GM04504 (cell line): ENCODE data around the gene XRCC1.
"Not testable (repeated sequence)": the region's sequence is repeated elsewhere in the genome, so short reads cannot be mapped to it uniquely, and the experiment has no call there.

Source experiments
- DNase-seq: peaks from one replicate; pipeline ENCODE4 v3.0.0-alpha.2; 2012; ENCODE audit warnings: low read depth

The XRCC1 gene

GRCh38 chr19:43575156-43575950 is at the start of gene XRCC1, which contains the start of gene PINLYP:
XRCC1 (minus strand) TSS chr19:43575527; CDS start chr19:43575458, 69 bp downstream.
PINLYP (plus strand) TSS chr19:43575801; CDS start chr19:43577192, 1,391 bp downstream.
- peak; percentile 96 for DNase-seq

DNA sequence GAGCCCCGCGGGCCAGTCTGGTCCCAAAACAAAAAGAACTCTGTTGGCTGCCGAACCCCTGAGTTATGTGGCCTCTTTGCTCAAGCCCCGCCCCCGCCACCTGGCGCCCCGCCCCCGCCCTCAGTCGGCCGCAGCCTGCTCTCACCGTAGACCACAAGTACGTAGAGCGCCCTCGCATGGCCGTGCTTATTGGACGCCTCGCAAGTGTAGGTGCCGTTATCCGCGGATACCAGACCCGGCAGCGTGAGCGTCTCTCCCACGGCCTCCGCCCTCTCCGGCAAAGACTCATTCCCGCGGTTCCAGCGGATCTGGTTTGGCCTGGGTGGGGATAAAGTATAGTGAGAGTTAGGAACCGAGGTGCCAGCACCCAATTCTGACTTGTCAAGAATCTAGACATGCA is 49.6 kb upstream of the XRCC1 start:
- no peak for DNase-seq

DNA sequence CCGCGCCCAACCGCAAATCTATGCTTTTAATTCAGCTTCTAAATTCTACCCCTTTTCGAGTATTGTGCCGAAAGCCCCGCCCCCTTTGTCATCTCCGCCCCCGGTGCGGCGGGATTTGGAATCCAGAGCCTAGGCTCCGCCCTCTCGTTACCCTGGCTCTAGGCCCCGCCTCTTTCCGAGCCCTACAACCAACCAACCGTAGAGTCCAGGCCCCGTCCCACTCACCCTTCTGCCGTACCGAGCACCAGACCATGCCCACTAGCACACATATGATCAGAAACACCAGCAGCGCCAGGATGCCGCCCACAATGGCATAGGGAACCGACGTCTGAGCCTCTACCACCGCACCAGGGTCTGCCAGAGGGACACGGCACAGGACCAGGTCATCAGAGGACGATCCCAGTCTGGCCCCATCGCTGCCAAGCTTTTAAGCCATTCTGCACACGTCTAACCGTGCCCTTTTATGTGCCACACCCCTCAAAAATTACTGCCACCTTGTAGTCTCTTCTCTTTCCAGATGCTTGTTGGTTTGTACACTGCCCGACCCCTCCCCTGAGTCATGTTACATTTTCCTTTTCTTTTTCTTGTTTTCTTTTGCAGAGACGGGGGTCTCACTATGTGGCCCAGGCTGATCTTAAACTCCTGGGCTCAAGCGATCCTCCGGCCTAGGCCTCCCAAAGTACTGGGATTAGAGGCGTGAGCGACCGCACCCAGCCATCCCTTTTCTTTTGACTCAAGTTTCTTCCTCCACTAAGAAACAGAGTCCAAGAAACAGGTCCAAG is 48.8 kb upstream of the XRCC1 start:
- no peak for DNase-seq

GRCh38 chr19:43622956-43623355 is 47.6 kb upstream of the XRCC1 start:
- no peak for DNase-seq

DNA sequence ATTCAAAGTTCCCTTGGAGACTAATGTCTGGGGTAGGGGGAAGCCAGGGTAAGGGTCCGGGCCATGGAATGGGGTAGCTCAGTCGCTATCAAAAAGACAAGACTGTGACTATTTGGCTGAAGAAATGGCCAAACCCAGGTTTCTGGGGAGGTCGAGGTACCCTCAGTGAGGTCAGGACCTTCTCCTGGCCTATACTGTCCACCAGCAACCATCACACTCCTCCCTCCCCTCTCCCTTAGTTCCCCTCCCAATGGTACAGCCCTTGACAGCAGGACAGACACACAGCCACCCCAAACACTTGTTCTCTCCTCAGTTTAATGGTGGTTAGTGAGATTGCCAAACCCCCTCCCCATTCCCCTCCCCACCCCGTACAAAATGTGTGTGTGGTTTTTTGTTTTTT is 46.7 kb upstream of the XRCC1 start:
- DNase-seq, result no peak

DNA sequence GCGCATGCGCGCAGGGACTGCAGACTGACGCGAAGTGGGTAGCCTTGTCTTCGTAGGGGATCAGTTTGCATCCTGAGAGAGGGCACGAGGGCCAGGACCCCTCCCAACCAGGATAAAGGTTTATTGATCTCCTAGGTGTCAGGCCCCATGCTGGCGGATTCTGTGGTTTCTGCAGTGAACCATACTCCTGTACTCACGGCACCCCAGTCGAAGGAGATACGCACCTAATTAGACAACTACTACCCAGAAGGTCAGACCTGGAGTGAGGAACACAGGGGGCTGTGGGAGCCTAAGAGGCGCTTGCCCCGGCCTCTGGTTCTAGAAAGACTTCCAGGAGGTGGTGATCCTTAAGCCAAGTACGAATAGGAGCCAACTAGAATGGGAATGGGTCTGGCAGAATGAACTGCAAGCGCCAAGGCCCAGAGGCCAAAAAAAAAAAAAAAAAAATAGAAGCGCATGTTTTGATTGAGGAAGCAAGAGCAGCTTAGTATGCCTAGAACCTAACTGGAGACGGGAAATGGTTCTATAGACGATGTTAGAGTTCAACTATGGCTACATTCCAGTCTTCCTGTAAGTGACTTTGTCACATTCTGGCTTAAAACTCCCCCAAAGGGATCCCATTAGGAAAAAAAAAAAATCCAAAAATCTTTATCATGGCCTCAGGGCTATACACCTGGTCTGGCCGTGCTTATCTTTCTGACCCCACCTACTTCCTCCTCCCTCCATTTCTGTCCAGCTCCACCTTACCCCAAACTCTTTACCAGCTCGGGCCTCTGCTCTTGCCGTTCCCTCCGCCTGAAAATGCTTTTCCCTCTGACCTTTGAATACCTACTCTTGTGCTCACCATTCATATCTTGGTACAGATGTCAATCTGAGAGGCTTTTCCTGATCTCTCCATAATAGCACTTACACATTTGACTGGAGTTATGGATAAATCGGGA is 45.0 kb upstream of the XRCC1 start:
- DNase-seq, result no peak

DNA sequence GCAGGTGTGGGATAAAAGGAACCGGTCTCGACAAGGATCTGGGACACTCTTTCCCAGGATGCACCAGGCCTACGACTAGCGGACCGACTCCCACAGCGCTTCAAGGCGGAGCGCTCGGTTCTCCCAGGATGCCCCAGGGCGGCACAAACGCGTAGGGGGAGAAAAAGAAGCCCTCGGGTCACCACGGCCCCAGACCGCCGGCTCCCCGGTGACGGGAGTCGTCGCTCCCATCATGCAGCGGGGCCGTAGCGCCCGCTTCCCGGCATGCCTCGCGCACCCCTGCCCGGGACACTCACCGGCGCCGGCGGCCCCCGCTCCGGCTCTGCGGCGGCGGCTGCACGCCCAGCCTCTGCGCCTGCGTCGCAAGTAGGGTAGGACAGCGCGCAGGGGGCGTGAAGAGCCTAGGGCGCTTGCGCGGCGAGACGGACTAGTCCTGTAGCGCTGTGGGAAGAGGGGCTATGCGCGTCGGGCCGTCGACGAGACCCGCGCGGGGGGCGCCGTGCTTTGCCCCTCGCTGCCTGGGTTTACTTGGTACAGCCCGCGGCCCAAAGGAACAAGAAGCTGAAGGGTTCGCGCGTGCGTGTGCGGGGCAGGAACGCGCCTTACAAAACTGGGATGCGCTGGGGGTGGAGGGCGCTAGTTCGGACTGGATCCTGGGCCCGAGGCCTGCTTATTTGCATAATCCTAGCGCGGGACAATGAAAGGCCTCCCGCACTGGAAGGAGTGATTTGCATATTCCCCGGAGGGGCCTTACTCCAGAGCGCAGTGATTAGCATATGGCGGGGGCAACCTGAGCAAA is 44.1 kb upstream of the XRCC1 start, which contains the start of gene ZNF428:
Gene ZNF428, minus strand, starts transcription at position 368 of the 799 bp plus-strand sequence. CDS start 5,325 bp downstream, outside the sequence.
- peak; percentile 67 for DNase-seq

- DNase-seq, result no peak
Observed at GRCh38 chr19:43618921-43619261, 43.6 kb upstream of the XRCC1 start.

GRCh38 chr19:43616954-43617353 is 41.6 kb upstream of the XRCC1 start:
- DNase-seq, result no peak

GRCh38 chr19:43616306-43616705 is 41.0 kb upstream of the XRCC1 start:
- DNase-seq, result no peak

DNA sequence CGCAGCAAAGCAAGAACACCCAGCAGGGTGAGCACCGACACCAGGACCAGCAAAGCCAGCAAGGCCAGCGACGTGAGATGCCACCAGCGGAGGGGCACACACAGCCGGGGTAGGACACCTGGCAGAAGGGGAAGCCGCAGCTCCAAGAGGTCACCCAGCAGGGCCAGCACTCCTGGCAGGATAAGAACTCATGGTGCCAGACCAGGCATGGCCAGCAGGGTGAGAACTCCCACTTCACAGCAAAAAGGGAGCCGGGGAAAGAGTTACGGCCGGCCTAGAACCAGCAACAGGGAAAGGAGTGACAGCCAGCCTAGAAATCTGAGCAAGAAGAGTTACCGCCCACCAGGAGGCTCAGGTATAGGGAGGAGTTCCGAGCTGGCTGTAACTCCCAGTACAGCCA is 37.0 kb upstream of the XRCC1 start:
- DNase-seq, result no peak

- no peak for DNase-seq
Observed at GRCh38 chr19:43611788-43612187, 36.5 kb upstream of the XRCC1 start, which contains the start of gene SRRM5. SRRM5 (plus strand) TSS chr19:43612088; CDS start chr19:43612122, 34 bp downstream.

- peak; percentile 5 for DNase-seq
Observed at GRCh38 chr19:43610493-43610892, 35.2 kb upstream of the XRCC1 start.

- DNase-seq, result no peak
Observed at GRCh38 chr19:43609872-43610271, 34.5 kb upstream of the XRCC1 start.

GRCh38 chr19:43607238-43608205 is 32.2 kb upstream of the XRCC1 start:
- DNase-seq, result no peak

- DNase-seq, result no peak
Observed at GRCh38 chr19:43606569-43607229, 31.4 kb upstream of the XRCC1 start.

- DNase-seq, result no peak
Observed at GRCh38 chr19:43605875-43606568, 30.7 kb upstream of the XRCC1 start.

DNA sequence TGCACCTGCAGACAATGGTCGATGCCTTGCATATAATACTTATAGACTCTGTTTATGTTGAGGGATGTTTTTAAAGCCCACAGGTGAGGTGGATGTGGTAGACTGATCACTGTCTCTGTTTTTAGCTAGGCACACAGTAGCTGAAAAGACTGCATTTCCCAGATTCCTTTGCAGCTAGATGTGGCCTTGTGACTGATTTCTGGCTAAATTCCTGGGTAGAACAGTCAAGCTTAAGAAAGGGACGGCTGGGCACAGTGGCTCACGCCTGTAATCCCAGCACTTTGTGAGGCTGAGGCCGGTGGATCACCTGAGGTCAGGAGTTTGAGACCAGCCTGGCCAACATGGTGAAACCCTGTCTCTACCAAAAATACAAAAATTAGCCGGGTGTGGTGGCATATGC is 25.0 kb upstream of the XRCC1 start:
- DNase-seq, result not testable (repeated sequence)
